Activated naive CD4-positive, alpha-beta T cell treated with anti-CD3 and anti-CD28 coated beads, Interleukin-2, amount 50 U/mL, for 24 hours (primary cell): ENCODE data around the gene RASGEF1C.

Source experiments
- H3K27ac Mint-ChIP-seq: one replicate; pipeline ENCODE4 v1.8.0; 2021; ENCODE audit warnings: mild to moderate bottlenecking, mixed read lengths
- H3K27me3 Mint-ChIP-seq: one replicate; pipeline ENCODE4 v1.8.0; 2021; ENCODE audit warnings: mixed read lengths
- H3K36me3 Mint-ChIP-seq: one replicate; pipeline ENCODE4 v1.8.0; 2021; ENCODE audit warnings: mixed read lengths
- H3K4me1 Mint-ChIP-seq: one replicate; pipeline ENCODE4 v1.8.0; 2021; ENCODE audit warnings: mixed read lengths
- H3K4me3 Mint-ChIP-seq: one replicate; pipeline ENCODE4 v1.8.0; 2021; ENCODE audit warnings: mild to moderate bottlenecking, mixed read lengths
- H3K9me3 Mint-ChIP-seq: one replicate; pipeline ENCODE4 v1.8.0; 2021; ENCODE audit warnings: mixed read lengths

RASGEF1C gene

GRCh38 chr5:180138976-180139730, 69.9 kb downstream of the RASGEF1C start:
- Mint-ChIP-seq H3K36me3 (no peaks in the 10 kb centered on the region), H3K27ac (no peak overlapping the region), H3K9me3 (no peaks in the 10 kb centered on the region), H3K27me3 (no peaks in the 10 kb centered on the region), H3K4me1 (peaks cover 10% of the 10 kb centered on the region), H3K4me3 (no peak overlapping the region)

- Mint-ChIP-seq H3K9me3 (no peaks in the 10 kb centered on the region), H3K36me3 (no peaks in the 10 kb centered on the region), H3K27ac (peak overlapping the region; percentile 55), H3K4me3 (no peak overlapping the region), H3K4me1 (peaks cover 10% of the 10 kb centered on the region), H3K27me3 (no peaks in the 10 kb centered on the region)
Measured at GRCh38 chr5:180138214-180138975, 70.6 kb downstream of the RASGEF1C start.

- Mint-ChIP-seq H3K4me3 (no peak overlapping the region), H3K4me1 (peaks cover 10% of the 10 kb centered on the region), H3K27me3 (no peaks in the 10 kb centered on the region), H3K36me3 (no peaks in the 10 kb centered on the region), H3K27ac (no peak overlapping the region), H3K9me3 (no peaks in the 10 kb centered on the region)
Measured at GRCh38 chr5:180137401-180138213, 71.4 kb downstream of the RASGEF1C start.

GRCh38 chr5:180136630-180137381, 72.2 kb downstream of the RASGEF1C start:
- no peaks in the 10 kb centered on the region for H3K27me3 Mint-ChIP-seq
- peaks cover 10% of the 10 kb centered on the region for H3K4me1 Mint-ChIP-seq
- H3K4me3 Mint-ChIP-seq: no peak overlapping the region
- H3K36me3 Mint-ChIP-seq: no peaks in the 10 kb centered on the region
- no peak overlapping the region for H3K27ac Mint-ChIP-seq
- H3K9me3 Mint-ChIP-seq: no peaks in the 10 kb centered on the region

GRCh38 chr5:180135967-180136629, 72.9 kb downstream of the RASGEF1C start:
- no peaks in the 10 kb centered on the region for H3K27me3 Mint-ChIP-seq
- peaks cover 10% of the 10 kb centered on the region for H3K4me1 Mint-ChIP-seq
- no peak overlapping the region for H3K27ac Mint-ChIP-seq
- no peak overlapping the region for H3K4me3 Mint-ChIP-seq
- no peaks in the 10 kb centered on the region for H3K36me3 Mint-ChIP-seq
- no peaks in the 10 kb centered on the region for H3K9me3 Mint-ChIP-seq

- no peak overlapping the region for H3K27ac Mint-ChIP-seq
- no peaks in the 10 kb centered on the region for H3K27me3 Mint-ChIP-seq
Measured at GRCh38 chr5:180135128-180135955, 73.7 kb downstream of the RASGEF1C start.

GRCh38 chr5:180133971-180134508, 75.0 kb downstream of the RASGEF1C start:
- H3K27ac Mint-ChIP-seq: no peak overlapping the region
- no peaks in the 10 kb centered on the region for H3K9me3 Mint-ChIP-seq
- H3K4me1 Mint-ChIP-seq: peaks cover 10% of the 10 kb centered on the region
- no peaks in the 10 kb centered on the region for H3K36me3 Mint-ChIP-seq
- no peak overlapping the region for H3K4me3 Mint-ChIP-seq
- H3K27me3 Mint-ChIP-seq: no peaks in the 10 kb centered on the region

More at GRCh38 chr5:180135128-180135955, 73.7 kb downstream of the RASGEF1C start:
- Mint-ChIP-seq H3K36me3 (no peaks in the 10 kb centered on the region), H3K9me3 (no peaks in the 10 kb centered on the region), H3K4me3 (no peak overlapping the region), H3K4me1 (peaks cover 10% of the 10 kb centered on the region)

- H3K36me3 Mint-ChIP-seq: no peaks in the 10 kb centered on the region
- H3K4me3 Mint-ChIP-seq: no peak overlapping the region
Measured at GRCh38 chr5:180133551-180133950, 75.5 kb downstream of the RASGEF1C start.

GRCh38 chr5:180133060-180133459, 76.0 kb downstream of the RASGEF1C start:
- no peaks in the 10 kb centered on the region for H3K9me3 Mint-ChIP-seq
- no peaks in the 10 kb centered on the region for H3K27me3 Mint-ChIP-seq
- no peak overlapping the region for H3K27ac Mint-ChIP-seq
- H3K4me3 Mint-ChIP-seq: no peak overlapping the region
- H3K36me3 Mint-ChIP-seq: no peaks in the 10 kb centered on the region
- H3K4me1 Mint-ChIP-seq: peaks cover 10% of the 10 kb centered on the region

More at GRCh38 chr5:180133551-180133950, 75.5 kb downstream of the RASGEF1C start:
- Mint-ChIP-seq H3K27me3 (no peaks in the 10 kb centered on the region), H3K27ac (no peak overlapping the region), H3K4me1 (peaks cover 10% of the 10 kb centered on the region), H3K9me3 (no peaks in the 10 kb centered on the region)

- H3K27ac Mint-ChIP-seq: no peak overlapping the region
- H3K4me3 Mint-ChIP-seq: no peak overlapping the region
- peaks cover 4% of the 10 kb centered on the region for H3K27me3 Mint-ChIP-seq
- H3K36me3 Mint-ChIP-seq: no peaks in the 10 kb centered on the region
- no peaks in the 10 kb centered on the region for H3K9me3 Mint-ChIP-seq
- H3K4me1 Mint-ChIP-seq: peaks cover 10% of the 10 kb centered on the region
Measured at GRCh38 chr5:180130876-180131740, 77.9 kb downstream of the RASGEF1C start.

- Mint-ChIP-seq H3K27me3 (peaks cover 4% of the 10 kb centered on the region), H3K4me3 (no peak overlapping the region), H3K36me3 (no peaks in the 10 kb centered on the region), H3K4me1 (peaks cover 8% of the 10 kb centered on the region), H3K9me3 (no peaks in the 10 kb centered on the region), H3K27ac (peak overlapping the region; percentile 64)
Measured at GRCh38 chr5:180130291-180130869, 78.6 kb downstream of the RASGEF1C start.

GRCh38 chr5:180129291-180130190, 79.5 kb downstream of the RASGEF1C start:
- H3K4me1 Mint-ChIP-seq: no peaks in the 10 kb centered on the region
- H3K27ac Mint-ChIP-seq: no peak overlapping the region
- no peak overlapping the region for H3K4me3 Mint-ChIP-seq
- peaks cover 7% of the 10 kb centered on the region for H3K27me3 Mint-ChIP-seq
- H3K36me3 Mint-ChIP-seq: no peaks in the 10 kb centered on the region
- no peaks in the 10 kb centered on the region for H3K9me3 Mint-ChIP-seq
